SKM-1 treated with dmso at 0.1 percent for 144 hours (cell line): ENCODE data around the gene AP3S2.
A peak's percentile ranks its signal among the peaks of the same experiment; 100 is the strongest.
"Not testable (repeated sequence)": the region's sequence is repeated elsewhere in the genome, so short reads cannot be mapped to it uniquely, and the experiment has no call there.

ENCODE experiments used
- DNase-seq: peaks from one replicate; lab custom pipeline; 2025; ENCODE audit not compliant: unreplicated experiment; lab: John Stamatoyannopoulos, UW

The AP3S2 gene

DNA sequence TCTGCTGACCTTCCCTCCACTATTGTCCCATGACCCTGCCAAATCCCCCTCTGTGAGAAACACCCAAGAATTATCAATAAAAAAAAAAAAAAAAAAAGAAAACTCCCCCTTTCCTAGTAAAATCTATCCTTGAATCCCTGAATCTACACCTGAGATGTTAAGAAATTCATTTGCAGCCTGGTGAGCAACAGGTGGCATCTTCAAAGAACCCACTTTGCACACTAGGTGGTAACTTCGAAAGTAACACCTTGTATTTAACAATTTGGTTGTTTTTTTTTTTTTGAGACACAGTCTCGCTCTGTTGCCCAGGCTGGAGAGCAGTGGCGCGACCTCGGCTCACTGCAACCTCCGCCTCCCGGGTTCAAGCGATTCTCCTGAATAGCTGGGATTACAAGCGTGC is 24.3 kb downstream of the AP3S2 start:
- DNase-seq, result not testable (repeated sequence)

DNA sequence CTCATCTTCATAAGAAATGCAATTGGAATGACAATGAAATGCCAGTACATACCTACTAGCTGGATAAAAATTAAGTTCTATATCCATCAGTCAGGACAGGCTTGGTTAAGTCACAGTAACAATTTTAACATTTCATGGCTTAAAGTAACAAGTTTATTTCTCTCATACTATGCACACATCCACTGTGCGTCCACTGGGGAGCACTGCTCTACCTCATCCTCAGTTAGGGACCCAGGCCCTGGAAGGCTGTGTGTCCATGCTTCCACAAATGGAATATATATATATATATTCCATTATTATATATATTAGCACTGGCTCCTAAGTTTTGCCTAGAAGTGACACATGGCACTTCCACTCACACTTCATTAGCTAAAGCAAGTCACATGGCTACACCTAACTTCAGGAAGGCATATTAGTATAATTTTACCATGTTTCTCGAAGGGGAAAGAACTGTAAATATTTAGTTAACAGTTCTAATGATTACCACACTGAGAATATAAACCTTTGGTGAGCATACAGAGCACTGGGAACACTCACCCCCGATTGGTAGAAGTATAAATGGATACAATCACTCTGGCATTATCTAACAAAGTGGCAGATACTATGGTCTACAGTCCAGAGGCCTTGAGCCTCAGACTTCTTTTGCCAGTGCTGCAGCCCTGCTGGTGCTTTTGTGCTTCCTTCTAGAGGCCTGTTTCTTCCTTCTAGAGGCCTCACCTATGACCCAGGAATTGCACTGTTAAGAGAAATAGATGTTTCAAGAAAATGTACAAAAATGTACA is 28.6 kb downstream of the AP3S2 start:
- no peak for DNase-seq

DNA sequence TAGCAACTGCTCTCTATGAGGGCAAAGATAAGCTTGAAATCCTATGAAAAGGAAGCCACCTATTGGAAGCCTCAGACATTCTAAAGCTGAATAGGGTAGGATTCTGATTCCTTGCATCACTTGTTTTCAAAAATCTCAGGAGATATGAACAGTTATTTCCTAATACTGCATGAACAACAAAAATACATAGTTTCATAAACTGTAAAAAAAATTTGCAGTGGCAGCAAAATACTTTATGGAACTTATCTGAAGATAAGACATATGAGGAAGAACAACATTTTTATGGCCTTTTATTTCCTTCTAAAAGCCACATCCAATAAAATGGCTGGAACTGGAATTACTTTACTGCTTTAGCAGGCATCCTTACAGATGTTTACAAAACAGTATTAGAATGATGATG is 29.9 kb downstream of the AP3S2 start:
- DNase-seq, result no peak

DNA sequence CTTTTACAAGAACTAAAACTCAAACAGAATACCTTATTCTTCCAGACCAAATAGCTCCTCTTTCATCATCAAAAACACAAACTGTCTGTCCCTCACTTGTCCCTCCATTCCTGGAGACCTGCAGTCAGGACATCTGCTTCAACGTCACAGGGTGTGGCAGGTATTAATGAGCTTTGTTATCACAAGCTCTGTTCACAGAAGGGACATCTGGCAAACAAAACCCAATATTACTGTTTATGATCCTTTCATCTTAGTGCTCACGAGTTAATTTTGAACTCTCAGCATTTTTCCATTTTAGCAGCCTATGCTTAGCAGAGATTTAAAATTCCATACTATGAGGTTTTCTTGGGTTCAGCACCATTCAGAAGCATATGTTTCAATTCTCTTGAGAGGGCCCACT is 32.9 kb downstream of the AP3S2 start:
- DNase-seq, result no peak

DNA sequence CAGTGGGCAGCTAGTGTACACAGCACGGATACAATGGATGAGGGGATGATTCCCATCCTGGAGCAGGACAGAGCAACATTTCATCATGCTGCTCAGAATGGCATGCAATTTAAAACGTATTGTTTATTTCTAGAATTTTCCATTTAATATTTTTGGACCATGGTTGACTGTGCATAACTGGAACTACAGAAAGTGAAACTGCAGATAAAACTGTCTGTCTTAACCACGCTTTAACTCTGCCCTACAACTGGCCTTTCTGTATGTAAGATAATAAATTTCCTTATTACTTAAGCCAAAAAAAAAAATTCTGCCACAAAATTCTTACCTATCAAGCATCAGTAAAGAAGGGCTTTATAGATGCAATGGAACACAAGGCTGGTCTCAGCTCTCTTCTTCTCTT is 33.4 kb downstream of the AP3S2 start:
- DNase-seq, result no peak

DNA sequence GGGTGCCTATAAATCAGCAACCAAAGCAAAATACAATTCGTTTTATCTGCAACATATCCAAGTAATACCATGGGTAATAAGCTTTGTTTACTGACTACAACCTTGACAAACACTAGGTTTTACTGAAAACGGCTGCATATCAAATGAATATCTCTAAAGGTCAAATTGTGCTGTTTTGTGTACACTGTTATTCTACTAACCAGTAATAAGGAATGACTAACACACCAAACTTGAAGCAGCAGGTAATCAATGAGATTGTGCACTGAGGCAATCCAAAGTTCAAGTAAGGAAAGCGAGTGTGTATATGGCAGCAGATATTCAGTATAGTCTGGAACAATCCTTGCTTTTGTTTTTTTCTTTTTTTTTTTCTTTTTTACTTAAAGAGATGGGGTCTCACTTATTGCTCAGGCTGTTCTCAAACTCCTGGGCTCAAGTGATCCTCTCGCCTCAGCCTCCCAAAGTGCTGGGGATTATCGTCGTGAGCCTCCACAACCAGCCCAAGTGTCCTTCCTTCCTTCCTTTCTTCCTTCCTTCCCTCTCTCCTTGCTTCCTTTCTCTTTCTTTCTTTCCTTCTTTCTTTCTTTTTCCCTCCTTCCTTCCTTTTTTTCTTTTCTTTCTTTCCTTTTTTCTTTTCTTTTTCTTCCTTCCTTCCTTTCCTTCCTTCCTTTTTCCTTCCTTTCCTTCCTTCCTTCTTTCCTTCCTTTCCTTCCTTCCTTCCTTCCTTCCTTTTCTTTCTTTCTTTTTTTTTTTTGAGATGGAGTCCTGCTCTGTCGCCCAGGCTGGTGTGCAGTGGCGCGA is 34.9 kb downstream of the AP3S2 start:
- no peak for DNase-seq

DNA sequence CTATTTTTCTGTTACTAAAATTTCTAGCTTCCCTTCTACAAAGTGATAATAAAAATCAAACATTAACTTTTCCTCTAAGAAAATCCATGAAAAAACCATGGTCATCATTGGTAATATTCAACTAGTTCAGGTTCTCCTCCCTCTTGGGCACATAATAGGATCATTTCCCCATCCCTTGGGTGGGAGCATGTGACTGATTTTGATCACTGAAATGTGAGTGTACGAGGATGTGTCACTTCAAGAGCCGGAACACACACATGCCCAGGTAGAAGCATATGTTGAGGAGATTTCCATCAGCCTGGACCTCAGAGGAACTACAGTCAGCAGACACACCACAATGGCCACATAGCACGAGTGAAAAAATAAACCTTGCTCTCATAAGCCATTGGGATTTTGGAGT is 36.1 kb downstream of the AP3S2 start:
- DNase-seq, result no peak

DNA sequence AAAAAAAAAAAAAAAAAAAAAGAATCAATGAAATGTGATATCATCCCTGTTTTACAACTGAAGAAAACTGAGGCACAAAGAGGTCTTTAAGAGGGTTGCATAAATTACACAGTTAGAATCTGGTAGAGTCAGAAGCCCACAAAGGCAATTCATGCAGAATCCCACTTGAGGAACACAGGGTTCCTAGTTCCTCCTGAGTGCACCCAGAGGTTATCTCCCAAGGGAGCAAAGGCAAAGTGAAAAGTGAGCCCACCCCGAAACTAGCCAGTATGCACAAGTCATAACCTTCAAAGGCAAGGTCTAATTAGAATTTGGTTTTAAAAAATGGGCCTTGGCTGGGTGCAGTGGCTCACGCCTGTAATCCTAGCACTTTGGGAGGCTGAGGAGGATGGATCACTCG is 37.8 kb downstream of the AP3S2 start:
- no peak for DNase-seq

DNA sequence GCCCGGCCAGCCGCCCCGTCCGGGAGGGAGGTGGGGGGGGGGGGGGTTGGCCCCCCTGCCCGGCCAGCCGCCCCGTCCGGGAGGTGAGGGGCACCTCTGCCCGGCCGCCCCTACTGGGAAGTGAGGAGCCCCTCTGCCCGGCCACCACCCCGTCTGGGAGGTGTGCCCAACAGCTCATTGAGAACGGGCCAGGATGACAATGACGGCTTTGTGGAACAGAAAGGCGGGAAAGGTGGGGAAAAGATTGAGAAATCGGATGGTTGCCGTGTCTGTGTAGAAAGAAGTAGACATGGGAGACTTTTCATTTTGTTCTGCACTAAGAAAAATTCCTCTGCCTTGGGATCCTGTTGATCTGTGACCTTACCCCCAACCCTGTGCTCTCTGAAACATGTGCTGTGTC is 38.9 kb downstream of the AP3S2 start:
- not testable (repeated sequence) for DNase-seq

DNA sequence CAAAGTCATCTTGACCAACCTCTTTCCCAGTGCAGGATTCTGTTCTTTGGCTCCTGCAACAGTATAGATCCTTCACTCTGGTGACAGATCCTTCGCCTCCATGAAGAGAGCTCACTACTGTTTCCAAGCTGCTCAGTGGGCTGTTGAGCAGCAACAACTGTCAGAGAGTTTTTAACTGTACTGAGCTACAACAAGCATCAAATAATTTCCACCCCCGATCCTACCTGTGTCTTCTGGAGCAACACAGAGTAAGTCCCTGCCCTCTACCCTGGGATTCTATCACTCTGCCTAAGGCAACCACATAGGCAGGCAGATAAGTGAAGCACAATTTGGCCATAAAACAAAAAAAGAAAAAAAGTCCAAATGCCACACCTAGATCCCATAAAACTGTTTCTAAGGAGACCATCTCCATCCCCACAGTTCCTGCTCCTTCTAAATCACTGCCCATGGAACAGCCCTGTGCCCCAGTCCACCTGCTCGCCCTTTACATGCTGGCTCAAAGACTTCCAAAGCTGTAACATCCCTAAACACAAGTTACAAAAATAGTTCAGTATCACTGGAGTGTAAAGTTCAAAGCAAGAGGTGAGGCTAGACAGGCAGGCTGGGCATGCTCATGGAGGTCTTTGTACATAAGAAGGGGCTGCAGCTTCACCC is 41.3 kb downstream of the AP3S2 start:
- no peak for DNase-seq

DNA sequence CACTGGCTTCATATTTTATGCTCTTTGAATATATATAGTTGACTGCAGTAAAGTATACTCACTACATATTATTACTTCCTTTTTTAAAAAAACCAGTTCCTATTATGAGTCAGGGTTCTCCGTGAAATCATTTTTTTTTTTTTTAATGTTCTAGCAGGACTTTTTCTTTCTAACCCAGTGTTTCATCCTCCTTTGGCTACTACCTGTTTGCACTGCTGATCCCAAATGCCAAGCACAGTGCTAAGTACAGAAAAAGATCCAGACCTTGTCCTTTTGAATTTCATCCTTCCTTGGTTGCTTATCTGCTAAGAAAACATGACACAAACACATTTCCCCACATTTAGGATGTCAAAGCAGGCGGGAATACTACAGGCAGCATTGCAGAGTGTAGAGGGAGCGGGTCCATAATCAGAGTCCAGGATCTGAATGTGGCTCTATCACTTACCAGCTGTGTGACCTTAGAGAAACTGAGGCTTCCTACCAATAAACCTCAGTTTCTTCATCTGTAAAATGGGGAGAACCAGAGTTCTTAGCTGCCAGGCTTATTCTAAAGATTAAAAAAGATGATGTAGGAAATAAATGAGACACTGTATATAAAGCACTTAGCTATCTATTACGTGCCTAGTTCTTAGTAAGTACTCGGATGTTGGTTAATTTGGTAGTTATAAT is 42.0 kb downstream of the AP3S2 start:
- peak; percentile 30 for DNase-seq

DNA sequence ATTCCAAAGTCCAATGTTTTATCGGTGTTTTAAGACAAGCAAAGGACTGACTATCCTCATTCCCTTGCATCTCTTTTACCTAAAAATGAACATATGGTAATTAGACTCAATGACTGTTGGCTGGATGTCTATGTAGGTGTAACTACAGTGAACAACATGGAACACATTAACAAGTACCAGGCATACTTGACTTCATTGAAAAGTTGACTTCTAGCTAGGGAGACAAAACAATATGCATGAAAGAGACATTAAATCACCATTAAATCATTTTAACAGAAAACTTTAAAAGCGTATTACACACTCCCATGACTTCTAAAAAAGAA is 44.9 kb downstream of the AP3S2 start:
- no peak for DNase-seq

DNA sequence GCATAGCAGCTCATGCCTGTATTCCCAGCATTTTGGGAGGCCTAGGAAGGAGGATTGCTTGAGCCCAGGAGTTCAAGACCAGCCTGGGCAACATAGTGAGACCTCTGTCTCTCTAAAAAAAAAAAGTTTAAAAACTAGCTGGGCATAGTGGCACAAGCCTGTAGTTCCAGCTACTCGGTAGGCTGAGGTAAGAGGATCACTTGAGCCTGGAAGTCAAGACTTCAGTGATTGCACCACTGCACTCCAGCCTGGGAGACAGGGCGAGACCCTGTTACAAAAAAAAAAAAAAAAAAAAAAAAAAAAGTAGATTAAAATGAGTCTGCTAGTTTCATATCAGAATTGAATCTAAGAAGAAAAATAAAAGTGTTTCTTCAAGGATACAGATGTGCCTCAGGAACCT is 46.7 kb downstream of the AP3S2 start:
- DNase-seq, result no peak

DNA sequence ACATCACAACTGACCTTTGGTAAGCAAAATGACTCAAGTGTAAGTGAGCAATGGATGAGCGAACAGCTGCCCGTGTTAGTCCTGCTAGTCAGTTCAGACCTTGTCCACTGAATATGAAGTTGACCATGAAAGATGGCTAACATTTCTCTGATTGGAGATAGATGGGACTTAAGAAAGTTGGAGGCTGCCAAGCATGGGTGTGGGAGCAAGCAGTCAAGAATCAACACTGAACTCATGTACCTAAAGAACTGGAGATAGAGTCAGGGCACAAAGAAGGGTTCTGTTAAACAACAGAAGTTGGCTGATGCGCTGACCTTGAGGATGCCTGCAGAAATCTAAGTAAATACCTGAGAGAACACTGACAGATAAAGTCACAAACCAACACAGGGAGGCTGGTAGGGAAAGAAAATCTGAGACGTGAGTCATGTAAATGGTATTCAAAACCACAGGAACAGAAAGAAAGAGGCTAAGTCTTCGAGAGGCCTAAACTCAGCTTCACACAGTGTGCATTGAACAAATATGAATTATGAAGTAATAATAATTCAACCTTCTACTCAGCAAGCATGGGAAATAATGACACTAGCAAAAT is 48.4 kb downstream of the AP3S2 start:
- no peak for DNase-seq

DNA sequence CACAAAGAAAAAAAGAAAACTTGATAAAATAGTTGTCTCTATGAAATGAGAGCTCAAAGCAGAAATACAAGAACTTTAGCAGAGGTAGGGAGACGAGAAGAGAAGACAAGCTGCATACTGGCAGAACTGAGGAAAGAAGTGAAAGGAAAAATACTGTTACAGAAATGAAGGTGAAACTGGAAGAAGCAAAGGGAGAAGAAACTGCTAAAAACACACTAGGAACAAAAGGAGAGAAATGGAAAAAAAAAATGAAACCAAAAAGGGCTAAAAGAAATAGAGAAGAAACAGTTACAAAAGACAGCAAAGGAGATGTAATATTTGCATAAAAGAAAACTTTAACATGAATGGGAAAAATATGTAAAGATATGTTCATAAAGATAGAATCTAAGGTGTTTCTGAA is 51.8 kb downstream of the AP3S2 start:
- DNase-seq, result no peak

DNA sequence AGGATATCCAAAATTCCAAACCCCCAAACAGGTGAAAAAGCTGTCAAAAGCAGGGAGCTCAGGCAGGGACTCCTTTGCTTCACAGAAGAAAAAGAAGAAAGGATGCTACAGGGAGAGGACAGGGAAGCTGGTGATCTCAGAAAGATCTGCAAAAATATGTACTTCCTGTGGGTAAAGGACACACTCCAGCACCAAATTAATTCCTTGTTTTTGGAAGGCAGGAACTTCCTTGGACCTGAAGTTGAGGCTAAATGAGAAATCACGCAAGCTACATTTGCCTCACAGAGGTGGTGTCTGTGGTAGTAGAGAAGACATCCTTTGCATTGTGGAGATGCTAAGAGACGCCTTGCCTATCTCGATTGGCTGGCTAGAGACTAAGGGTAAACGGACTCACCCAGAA is 52.5 kb downstream of the AP3S2 start:
- no peak for DNase-seq

DNA sequence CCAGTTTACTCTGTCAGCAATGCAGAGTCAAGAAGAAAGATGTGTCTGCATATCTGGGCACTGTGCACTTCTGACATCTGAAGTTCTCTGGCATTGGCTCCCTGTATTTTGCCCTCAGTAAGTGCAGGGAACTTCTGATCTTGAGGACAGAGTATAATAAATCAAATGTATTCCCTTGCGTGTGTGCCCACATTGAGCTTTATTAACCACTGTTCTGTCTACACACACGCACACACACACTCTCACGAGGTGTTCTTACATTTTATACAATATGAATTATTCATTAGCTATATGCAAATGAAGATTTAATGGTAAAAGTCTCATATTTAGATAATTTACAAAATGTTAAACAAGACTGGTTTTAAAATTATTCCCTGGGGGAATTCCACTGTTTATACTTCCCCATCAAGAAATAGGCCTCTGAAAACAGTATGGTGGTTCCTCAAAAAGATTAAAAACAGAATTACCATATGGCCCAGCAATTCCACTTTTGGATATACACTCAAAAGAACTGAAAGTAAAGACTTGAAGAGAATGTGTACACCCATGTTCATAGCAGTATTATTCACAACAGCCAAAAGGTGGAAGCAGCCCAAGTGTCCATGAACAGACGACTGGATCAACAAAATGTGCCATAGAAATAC is 54.5 kb downstream of the AP3S2 start:
- no peak for DNase-seq

DNA sequence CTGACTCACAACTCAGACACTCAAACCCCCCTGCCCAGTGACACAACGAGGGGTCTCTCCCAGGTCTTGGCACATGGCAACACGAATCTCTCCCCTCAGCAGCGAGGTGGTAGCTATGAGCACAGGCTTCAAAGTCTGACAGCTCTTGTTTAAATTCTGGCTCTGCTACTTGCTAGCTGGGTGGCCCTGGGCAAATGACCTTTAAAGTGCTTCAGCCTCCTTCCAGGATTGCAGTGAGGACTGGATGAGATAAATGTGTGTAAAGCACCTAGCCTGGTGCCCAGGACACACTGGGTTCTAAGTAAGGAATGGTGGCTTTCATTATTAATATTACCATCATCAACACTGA is 56.0 kb downstream of the AP3S2 start:
- DNase-seq, result no peak

DNA sequence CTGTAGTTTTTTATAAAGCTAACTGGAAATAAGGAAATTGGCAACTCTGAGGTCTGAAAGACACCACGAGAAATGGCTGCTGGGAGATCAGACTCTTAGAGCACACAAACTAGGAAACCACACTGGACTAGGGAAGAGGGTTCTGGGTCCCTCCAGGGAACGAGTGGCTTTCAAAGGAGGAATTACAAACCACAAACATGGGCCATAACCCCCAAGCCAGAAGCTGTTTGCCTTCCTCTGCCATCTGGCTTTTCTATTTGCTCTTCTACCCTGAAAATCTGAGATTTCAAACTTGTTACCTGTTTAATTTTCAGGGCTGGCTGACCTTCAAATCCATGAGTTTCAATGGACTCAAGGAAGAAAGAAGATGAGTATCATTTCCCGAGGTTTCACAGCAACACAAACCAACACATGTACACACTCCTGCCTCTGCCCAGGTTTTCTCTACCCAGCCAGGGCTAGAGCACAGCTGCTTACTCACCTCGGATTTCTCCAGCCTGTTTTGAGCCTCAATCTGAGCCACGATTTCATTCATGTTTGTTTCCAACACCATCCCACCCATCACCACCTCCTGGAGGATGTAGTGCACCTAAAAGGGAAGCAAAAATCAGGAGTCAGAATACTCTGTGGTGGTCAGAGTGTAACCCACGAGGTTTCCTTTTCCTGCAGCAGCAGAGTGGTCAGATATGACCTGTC is 56.5 kb downstream of the AP3S2 start:
- peak; percentile 37 for DNase-seq
